ENCODE measurements around the gene PLCL2.

DNA sequence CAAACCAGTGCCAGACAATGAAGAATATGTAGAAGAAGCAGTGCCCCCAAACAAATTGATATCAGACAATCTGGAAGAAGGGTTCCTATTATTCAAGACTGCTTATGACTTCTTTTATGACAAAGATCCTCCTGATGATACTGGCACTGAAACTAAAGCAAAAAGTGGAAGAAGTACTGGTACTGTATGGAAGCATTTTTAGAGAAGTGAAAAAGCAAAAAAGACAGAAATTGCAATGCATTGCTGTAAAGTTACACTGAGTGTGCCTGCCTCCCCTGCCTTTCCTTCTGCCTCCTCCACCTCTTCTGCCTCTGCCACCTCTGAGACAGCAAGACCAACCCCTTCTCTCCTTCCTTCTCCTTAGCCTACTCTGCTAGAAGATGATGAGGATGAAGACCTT, 167.6 kb downstream of the PLCL2 start:
- TF ChIP-seq, protein P1, sequence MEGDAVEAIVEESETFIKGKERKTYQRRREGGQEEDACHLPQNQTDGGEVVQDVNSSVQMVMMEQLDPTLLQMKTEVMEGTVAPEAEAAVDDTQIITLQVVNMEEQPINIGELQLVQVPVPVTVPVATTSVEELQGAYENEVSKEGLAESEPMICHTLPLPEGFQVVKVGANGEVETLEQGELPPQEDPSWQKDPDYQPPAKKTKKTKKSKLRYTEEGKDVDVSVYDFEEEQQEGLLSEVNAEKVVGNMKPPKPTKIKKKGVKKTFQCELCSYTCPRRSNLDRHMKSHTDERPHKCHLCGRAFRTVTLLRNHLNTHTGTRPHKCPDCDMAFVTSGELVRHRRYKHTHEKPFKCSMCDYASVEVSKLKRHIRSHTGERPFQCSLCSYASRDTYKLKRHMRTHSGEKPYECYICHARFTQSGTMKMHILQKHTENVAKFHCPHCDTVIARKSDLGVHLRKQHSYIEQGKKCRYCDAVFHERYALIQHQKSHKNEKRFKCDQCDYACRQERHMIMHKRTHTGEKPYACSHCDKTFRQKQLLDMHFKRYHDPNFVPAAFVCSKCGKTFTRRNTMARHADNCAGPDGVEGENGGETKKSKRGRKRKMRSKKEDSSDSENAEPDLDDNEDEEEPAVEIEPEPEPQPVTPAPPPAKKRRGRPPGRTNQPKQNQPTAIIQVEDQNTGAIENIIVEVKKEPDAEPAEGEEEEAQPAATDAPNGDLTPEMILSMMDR (IDR thresholded peaks at IDR 0.05), result no peak
- no peak for TF ChIP-seq POLR2A (IDR thresholded peaks at IDR 0.05)
